PC-3 (cell line): ENCODE results near the gene WWC2.

ENCODE experiments used
- CTCF ChIP-seq: fragments of 300-600 bp; sonication (generic); conservative IDR thresholded peaks from 2 replicates; pipeline ENCODE4 v1.5.1; 2017; ENCODE audit warnings: antibody characterized with exemption, low read depth, mild to moderate bottlenecking, low read length
- EZH2 ChIP-seq: fragments of 300-600 bp; sonication (generic); IDR thresholded peaks from one replicate; pipeline ENCODE4 v1.6.1; 2017; ENCODE audit warnings: antibody characterized with exemption, mild to moderate bottlenecking, low read length; ENCODE audit not compliant: unreplicated experiment

GRCh38 chr4:183094393-183095198 lies 4.5 kb upstream of the WWC2 start:
- TF ChIP-seq CTCF (no peak), EZH2 (no peak)
